DMS153 treated with DMSO at 0.1 percent for 48 hours (cell line): ENCODE results near the gene EPB41L1.

Source experiments
- DNase-seq: peaks from one replicate; lab custom pipeline; 2025; ENCODE audit not compliant: unreplicated experiment; lab: John Stamatoyannopoulos, UW

EPB41L1 gene

GRCh38 chr20:36154700-36155628 is at the start of gene EPB41L1:
Gene EPB41L1, plus strand, starts transcription at chr20:36154740. Its CDS starts 19,038 bp downstream, at chr20:36173778.
- no peak for DNase-seq

GRCh38 chr20:36104856-36105255 is 49.7 kb upstream of the EPB41L1 start:
- DNase-seq: no peak

- DNase-seq: no peak
These were observed 48.8 kb upstream of the EPB41L1 start for GRCh38 chr20:36105711-36106226.

- no peak for DNase-seq
These were observed 47.9 kb upstream of the EPB41L1 start for GRCh38 chr20:36106606-36107005.

- no peak for DNase-seq
These were observed 46.7 kb upstream of the EPB41L1 start for GRCh38 chr20:36107881-36108280.

- DNase-seq: no peak
These were observed 45.1 kb upstream of the EPB41L1 start for GRCh38 chr20:36109251-36109947.

- DNase-seq: no peak
These were observed 43.5 kb upstream of the EPB41L1 start for GRCh38 chr20:36110994-36111393.

- no peak for DNase-seq
These were observed 42.4 kb upstream of the EPB41L1 start for GRCh38 chr20:36112112-36112511.

- DNase-seq: no peak
These were observed 41.5 kb upstream of the EPB41L1 start for GRCh38 chr20:36113036-36113435.

GRCh38 chr20:36113566-36114250 is 40.8 kb upstream of the EPB41L1 start:
- DNase-seq: no peak

GRCh38 chr20:36114707-36115106 is 39.8 kb upstream of the EPB41L1 start:
- no peak for DNase-seq

GRCh38 chr20:36115925-36116324 is 38.6 kb upstream of the EPB41L1 start:
- DNase-seq: no peak

GRCh38 chr20:36116807-36117441 is 37.6 kb upstream of the EPB41L1 start:
- no peak for DNase-seq

- DNase-seq: no peak
These were observed 36.9 kb upstream of the EPB41L1 start for GRCh38 chr20:36117638-36118037.

GRCh38 chr20:36118371-36118770 is 36.2 kb upstream of the EPB41L1 start:
- no peak for DNase-seq

- DNase-seq: no peak
These were observed 35.0 kb upstream of the EPB41L1 start for GRCh38 chr20:36119537-36119936.

- no peak for DNase-seq
These were observed 34.3 kb upstream of the EPB41L1 start for GRCh38 chr20:36120241-36120640.

GRCh38 chr20:36120991-36121390 is 33.5 kb upstream of the EPB41L1 start:
- DNase-seq: no peak

- no peak for DNase-seq
These were observed 32.3 kb upstream of the EPB41L1 start for GRCh38 chr20:36121981-36122930.

- DNase-seq: no peak
These were observed 31.6 kb upstream of the EPB41L1 start for GRCh38 chr20:36122931-36123288.
